H9 (cell line): Measurements from ENCODE around the gene IRAK1. TPM values are rescaled to one million over a fixed set of nuclear protein-coding genes. Genes with fewer than 3 reads are reported as not detected.
"Not testable (repeated sequence)": the region's sequence is repeated elsewhere in the genome, so short reads cannot be mapped to it uniquely, and the experiment has no call there.

Experiments used
- DNase-seq: peaks from one replicate; pipeline ENCODE4 v3.0.0-alpha.2; 2017
- H2AFZ ChIP-seq: one replicate; pipeline ENCODE4 v1.6.1; 2013; ENCODE audit warnings: mild to moderate bottlenecking, low read length, control low read depth, moderate library complexity
- H2AK5ac ChIP-seq: 2 replicates; pipeline ENCODE4 v1.6.1; 2013; ENCODE audit warnings: low read length, control low read depth, mixed read lengths; ENCODE audit not compliant: insufficient read length
- H2BK120ac ChIP-seq: one replicate; pipeline ENCODE4 v1.6.1; 2013; ENCODE audit warnings: low read depth, mild to moderate bottlenecking, low read length, control low read depth, inconsistent platforms; ENCODE audit not compliant: poor library complexity, severe bottlenecking
- H2BK12ac ChIP-seq: 2 replicates; pipeline ENCODE4 v1.6.1; 2013; ENCODE audit warnings: low read length, control low read depth, mixed read lengths, low read depth; ENCODE audit not compliant: insufficient read length
- H2BK15ac ChIP-seq: 2 replicates; pipeline ENCODE4 v1.6.1; 2013; ENCODE audit warnings: low read depth, low read length, control low read depth
- H2BK20ac ChIP-seq: one replicate; pipeline ENCODE4 v1.6.1; 2013; ENCODE audit warnings: low read depth, mild to moderate bottlenecking, low read length, control low read depth, inconsistent platforms; ENCODE audit not compliant: poor library complexity, severe bottlenecking
- H2BK5ac ChIP-seq: 2 replicates; pipeline ENCODE4 v1.6.1; 2013; ENCODE audit warnings: low read length, control low read depth, mixed read lengths; ENCODE audit not compliant: insufficient read length
- H3K14ac ChIP-seq: 2 replicates; pipeline ENCODE4 v1.6.1; 2013; ENCODE audit warnings: low read length, control low read depth; ENCODE audit not compliant: insufficient read depth
- H3K18ac ChIP-seq: 2 replicates; pipeline ENCODE4 v1.6.1; 2013; ENCODE audit warnings: low read depth, mild to moderate bottlenecking, mixed read lengths, low read length, control low read depth; ENCODE audit not compliant: insufficient read length
- H3K23ac ChIP-seq: 2 replicates; pipeline ENCODE4 v1.6.1; 2013; ENCODE audit warnings: low read length, control low read depth, mixed read lengths, low read depth; ENCODE audit not compliant: insufficient read length
- H3K23me2 ChIP-seq: 2 replicates; pipeline ENCODE4 v1.6.1; 2013; ENCODE audit warnings: low read depth, mild to moderate bottlenecking, mixed read lengths, low read length, control low read depth; ENCODE audit not compliant: insufficient read length, poor library complexity, severe bottlenecking
- H3K27ac ChIP-seq: 2 replicates; pipeline ENCODE4 v1.5.1; 2013; ENCODE audit warnings: low read length, control low read depth, mixed read lengths, low read depth; ENCODE audit not compliant: insufficient read length
- H3K27me3 ChIP-seq: 2 replicates; pipeline ENCODE4 v1.6.1; 2013; ENCODE audit warnings: low read length, control low read depth, inconsistent platforms; ENCODE audit not compliant: insufficient read depth
- H3K4ac ChIP-seq: 2 replicates; pipeline ENCODE4 v1.6.1; 2013; ENCODE audit warnings: low read depth, mild to moderate bottlenecking, control low read depth, inconsistent platforms, low read length, moderate library complexity
- H3K4me1 ChIP-seq: 2 replicates; pipeline ENCODE4 v1.6.1; 2013; ENCODE audit warnings: low read length, control low read depth, inconsistent platforms; ENCODE audit not compliant: insufficient read depth
- H3K4me2 ChIP-seq: 2 replicates; pipeline ENCODE4 v1.6.1; 2013; ENCODE audit warnings: low read length, control low read depth, mixed read lengths; ENCODE audit not compliant: insufficient read length, insufficient read depth
- H3K56ac ChIP-seq: 2 replicates; pipeline ENCODE4 v1.6.1; 2013; ENCODE audit warnings: low read depth, mild to moderate bottlenecking, mixed read lengths, low read length, control low read depth; ENCODE audit not compliant: insufficient read length
- H3K79me1 ChIP-seq: 2 replicates; pipeline ENCODE4 v1.6.1; 2013; ENCODE audit warnings: low read depth, mild to moderate bottlenecking, moderate library complexity, low read length, control low read depth, inconsistent platforms; ENCODE audit not compliant: insufficient read depth, poor library complexity, severe bottlenecking
- H3K79me2 ChIP-seq: 2 replicates; pipeline ENCODE4 v1.6.1; 2013; ENCODE audit warnings: low read length, control low read depth, inconsistent platforms; ENCODE audit not compliant: insufficient read depth
- H3K9ac ChIP-seq: 2 replicates; pipeline ENCODE4 v1.6.1; 2013; ENCODE audit warnings: low read length, control low read depth, mixed read lengths; ENCODE audit not compliant: insufficient read length; ENCODE audit errors: extremely low read depth
- H3K9me3 ChIP-seq: one replicate; pipeline ENCODE4 v1.6.1; 2013; ENCODE audit warnings: low read depth, low read length, inconsistent platforms; ENCODE audit not compliant: control insufficient read depth
- H3T11ph ChIP-seq: one replicate; pipeline ENCODE4 v1.6.1; 2013; ENCODE audit warnings: mild to moderate bottlenecking, low read length, control low read depth, inconsistent platforms
- H4K20me1 ChIP-seq: one replicate; pipeline ENCODE4 v1.6.1; 2013; ENCODE audit not compliant: control insufficient read depth, insufficient read length, insufficient read depth
- H4K5ac ChIP-seq: 2 replicates; pipeline ENCODE4 v1.6.1; 2013; ENCODE audit warnings: low read depth, mild to moderate bottlenecking, mixed read lengths, low read length, control low read depth; ENCODE audit not compliant: insufficient read length
- H4K8ac ChIP-seq: replicated peaks from 2 replicates; pipeline ENCODE4 v1.6.1; 2013; ENCODE audit warnings: low read length, control low read depth, mixed read lengths, low read depth; ENCODE audit not compliant: insufficient read length
- H4K91ac ChIP-seq: 2 replicates; pipeline ENCODE4 v1.6.1; 2013; ENCODE audit warnings: low read depth, mild to moderate bottlenecking, moderate library complexity, mixed read lengths, low read length, control low read depth; ENCODE audit not compliant: insufficient read length
- H3K27ac Mint-ChIP-seq, 3 experiments: 2 replicates in 2 of 3; 3 replicates in 1 of 3; pipeline ENCODE4 v1.8.0; 2020 to 2021; ENCODE audit warnings: mixed read lengths in 3 of 3, mild to moderate bottlenecking in 1 of 3, moderate library complexity in 1 of 3
- H3K27me3 Mint-ChIP-seq: 2 replicates; pipeline ENCODE4 v1.8.0; 2021; ENCODE audit warnings: low read depth, mild to moderate bottlenecking, moderate library complexity, mixed read lengths
- H3K36me3 Mint-ChIP-seq, 3 experiments: 2 replicates in 2 of 3; 3 replicates in 1 of 3; pipeline ENCODE4 v1.8.0; 2020 to 2021; ENCODE audit warnings: low read depth in 3 of 3, mixed read lengths in 3 of 3; ENCODE audit not compliant: insufficient read depth in 1 of 3
- H3K4me1 Mint-ChIP-seq, 2 experiments: 2 replicates each; pipeline ENCODE4 v1.8.0; 2020; ENCODE audit warnings: mixed read lengths in 2 of 2
- H3K4me3 Mint-ChIP-seq, 2 experiments: 2 replicates in 1 of 2; 3 replicates in 1 of 2; pipeline ENCODE4 v1.8.0; 2020 to 2021; ENCODE audit warnings: mild to moderate bottlenecking in 2 of 2, mixed read lengths in 2 of 2, moderate library complexity in 1 of 2
- H3K9me3 Mint-ChIP-seq, 2 experiments: 2 replicates in 1 of 2; 3 replicates in 1 of 2; pipeline ENCODE4 v1.8.0; 2020; ENCODE audit warnings: mild to moderate bottlenecking in 2 of 2, mixed read lengths in 2 of 2, moderate library complexity in 1 of 2
- WGBS: extraction: QIAGEN DNeasy Blood & Tissue Kit; methylation state at CpG from one replicate; pipeline ENCODE4 v1.1.7; 2013; ENCODE audit warnings: missing lambda C conversion rate, low lambda C conversion rate, mixed read lengths; ENCODE audit not compliant: insufficient read length; ENCODE audit errors: extremely low coverage; 5-methylcytosine and 5-hydroxymethylcytosine counted together
- total RNA-seq: library from RNA; stranded (reverse); gene quantifications from 2 replicates; pipeline ENCODE4 v1.2.1, GENCODE V29; 2021
- TF ChIP-seq, protein P1 (sequence below): fragments of 200-600 bp; sonication (generic); conservative IDR thresholded peaks from 3 replicates; pipeline ENCODE4 v1.8.0; 2021; ENCODE audit warnings: antibody characterized with exemption, mild to moderate bottlenecking

IRAK1 gene
- total RNA-seq, 1 experiment from 2014 or later: 98.4 TPM

DNA sequence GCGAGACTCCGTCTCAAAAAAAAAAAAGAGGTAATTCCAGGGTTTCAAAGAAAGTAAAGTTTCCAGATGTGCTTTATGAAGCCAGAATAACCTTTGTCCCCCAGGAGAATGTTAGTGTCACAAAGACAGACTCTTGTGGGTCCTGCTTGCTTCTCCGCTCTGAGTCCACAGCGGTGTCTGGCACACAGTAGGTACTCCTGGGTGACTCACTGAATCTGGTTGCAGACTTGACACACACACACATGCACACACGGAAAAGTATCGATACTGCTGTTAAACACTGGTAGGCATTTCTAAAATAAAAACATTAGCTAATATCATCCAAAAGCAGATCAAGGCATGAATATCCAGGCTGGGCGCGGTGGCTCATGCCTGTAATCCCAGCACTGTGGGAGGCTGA lies 24.2 kb downstream of the IRAK1 start:
- Mint-ChIP-seq H3K27me3 (peaks cover 2% of the 10 kb centered on the region; the same call in 1 of the 2 replicates), H3K27ac (no peak overlapping the region), H3K4me1 (peaks cover 7% of the 10 kb centered on the region in 2 experiments; a peak in 2 of 4 replicates), H3K4me3 (no peak overlapping the region), H3K36me3 (peaks cover 2 to 5% (median 4%) of the 10 kb centered on the region in 3 experiments; a peak in 4 of 7 replicates), H3K9me3 (peaks cover 75 to 81% of the 10 kb centered on the region in 2 experiments)
- Histone ChIP-seq H4K20me1 (no peaks in the 10 kb centered on the region), H3K9ac (no peak overlapping the region), H2BK12ac (no peak overlapping the region), H2BK120ac (no peak overlapping the region), H3K9me3 (peaks cover 5% of the 10 kb centered on the region), H3K4me2 (no peak overlapping the region), H3K14ac (no peak overlapping the region), H3K27ac (no peak overlapping the region), H2AFZ (no peak overlapping the region), H3K56ac (no peak overlapping the region), H4K8ac (no peak overlapping the region), H4K91ac (no peak overlapping the region), H2AK5ac (no peak overlapping the region), H3K18ac (no peak overlapping the region), H3K79me2 (no peaks in the 10 kb centered on the region), H3K4me1 (no peaks in the 10 kb centered on the region), H3T11ph (no peak overlapping the region), H3K79me1 (no peaks in the 10 kb centered on the region), H3K27me3 (no peaks in the 10 kb centered on the region), H2BK20ac (no peak overlapping the region), H3K23ac (no peak overlapping the region), H3K23me2 (no peaks in the 10 kb centered on the region), H2BK5ac (no peak overlapping the region), H2BK15ac (no peak overlapping the region), H3K4ac (no peak overlapping the region), H4K5ac (no peak overlapping the region)
- TF ChIP-seq, protein P1, sequence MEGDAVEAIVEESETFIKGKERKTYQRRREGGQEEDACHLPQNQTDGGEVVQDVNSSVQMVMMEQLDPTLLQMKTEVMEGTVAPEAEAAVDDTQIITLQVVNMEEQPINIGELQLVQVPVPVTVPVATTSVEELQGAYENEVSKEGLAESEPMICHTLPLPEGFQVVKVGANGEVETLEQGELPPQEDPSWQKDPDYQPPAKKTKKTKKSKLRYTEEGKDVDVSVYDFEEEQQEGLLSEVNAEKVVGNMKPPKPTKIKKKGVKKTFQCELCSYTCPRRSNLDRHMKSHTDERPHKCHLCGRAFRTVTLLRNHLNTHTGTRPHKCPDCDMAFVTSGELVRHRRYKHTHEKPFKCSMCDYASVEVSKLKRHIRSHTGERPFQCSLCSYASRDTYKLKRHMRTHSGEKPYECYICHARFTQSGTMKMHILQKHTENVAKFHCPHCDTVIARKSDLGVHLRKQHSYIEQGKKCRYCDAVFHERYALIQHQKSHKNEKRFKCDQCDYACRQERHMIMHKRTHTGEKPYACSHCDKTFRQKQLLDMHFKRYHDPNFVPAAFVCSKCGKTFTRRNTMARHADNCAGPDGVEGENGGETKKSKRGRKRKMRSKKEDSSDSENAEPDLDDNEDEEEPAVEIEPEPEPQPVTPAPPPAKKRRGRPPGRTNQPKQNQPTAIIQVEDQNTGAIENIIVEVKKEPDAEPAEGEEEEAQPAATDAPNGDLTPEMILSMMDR: no peak
- WGBS: no CpG with 5 or more reads among the region's 8 CpGs
- DNase-seq: no peak

DNA sequence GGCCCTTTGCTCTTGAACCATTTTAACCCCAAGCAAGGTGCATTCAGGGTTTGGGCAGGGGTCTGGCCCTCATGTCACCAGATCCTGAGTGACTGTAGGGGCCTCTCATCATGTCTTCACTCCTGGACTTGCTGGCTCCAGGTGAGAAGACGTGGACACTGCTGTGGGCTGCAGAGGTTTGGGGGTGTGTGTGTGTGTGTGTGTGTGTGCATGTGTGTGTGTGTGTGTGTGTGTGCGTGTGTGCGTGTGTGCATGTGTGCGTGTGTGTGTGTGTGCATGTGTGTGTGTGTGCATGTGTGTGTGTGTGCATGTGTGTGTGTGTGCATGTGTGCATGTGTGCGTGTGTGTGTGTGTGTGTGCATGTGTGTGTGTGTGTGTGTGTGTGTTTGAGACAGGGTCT lies 25.3 kb downstream of the IRAK1 start:
- not testable (repeated sequence) for H3K27me3 Mint-ChIP-seq
- WGBS: no CpG with 5 or more reads among the region's 5 CpGs
- peaks cover 79 to 83% of the 10 kb centered on the region in 2 experiments for H3K9me3 Mint-ChIP-seq

More for the DNA sequence above, 25.3 kb downstream of the IRAK1 start:
- H3K4ac ChIP-seq, H2AK5ac ChIP-seq, H2BK5ac ChIP-seq, H2BK120ac ChIP-seq, H3K36me3 Mint-ChIP-seq, H2BK12ac ChIP-seq, H3K18ac ChIP-seq, H3K14ac ChIP-seq, H3K27me3 ChIP-seq, H3K56ac ChIP-seq, H4K8ac ChIP-seq, H3K4me1 Mint-ChIP-seq, H3T11ph ChIP-seq, H3K4me1 ChIP-seq, H3K4me2 ChIP-seq, H3K9me3 ChIP-seq, H3K79me2 ChIP-seq, H4K91ac ChIP-seq, H2BK20ac ChIP-seq, H3K79me1 ChIP-seq, H4K5ac ChIP-seq, H3K23ac ChIP-seq, H3K4me3 Mint-ChIP-seq, H3K27ac ChIP-seq, H2BK15ac ChIP-seq, H3K27ac Mint-ChIP-seq, H2AFZ ChIP-seq, H3K9ac ChIP-seq, DNase-seq, H3K23me2 ChIP-seq, H4K20me1 ChIP-seq: not testable (repeated sequence)
